ENCODE measurements around the gene PRR7. TPM values are rescaled to one million over a fixed set of nuclear protein-coding genes. Genes with fewer than 3 reads are reported as not detected.

Gene PRR7
- total and polyA plus RNA-seq, 2 of the 13 experiments (the other 11 are each of a cell fraction or from before 2014, with no cell fraction given): 4.8 to 5.0 TPM

GRCh38 chr5:177425801-177426565 lies 20.6 kb upstream of the PRR7 start (continued):
- TF ChIP-seq CREBL2 (CRISPR knock-in tag; IDR thresholded peaks at IDR 0.05; ENCODE audit: borderline replicate concordance): 0 out of 2 replicates have a peak, but pooled peaks have one; percentile 63
- no peak for TF ChIP-seq NAIF1 (CRISPR knock-in tag; IDR thresholded peaks at IDR 0.05; ENCODE audit: borderline replicate concordance)
- TF ChIP-seq RBFOX2 (IDR thresholded peaks at IDR 0.05; ENCODE audit: low read depth, low read length): peak; percentile 86
- no peak for TF ChIP-seq RERE (CRISPR knock-in tag; IDR thresholded peaks at IDR 0.05; ENCODE audit: low read depth)
- peak; percentile 67; the same call in 1 of the 2 replicates for TF ChIP-seq ZFP91 (CRISPR knock-in tag; IDR thresholded peaks at IDR 0.05; ENCODE audit: borderline replicate concordance)
- no peak for TF ChIP-seq ZNF879 (CRISPR knock-in tag; IDR thresholded peaks at IDR 0.05)
- no peak for TF ChIP-seq ARNT (IDR thresholded peaks at IDR 0.05)
- no peak for TF ChIP-seq ZNF709 (CRISPR knock-in tag; IDR thresholded peaks at IDR 0.05)
- TF ChIP-seq KLF15 (CRISPR knock-in tag; IDR thresholded peaks at IDR 0.05; ENCODE audit: borderline replicate concordance): peak; percentile 40; the same call in 1 of the 2 replicates
- TF ChIP-seq TIGD3 (CRISPR knock-in tag; IDR thresholded peaks at IDR 0.05; ENCODE audit: borderline replicate concordance): no peak

Measured in HepG2 (cell line).